Fibroblast of the aortic adventitia (primary cell): Measurements from ENCODE around the gene AGO3. TPM values are rescaled to one million over a fixed set of nuclear protein-coding genes. Genes with fewer than 3 reads are reported as not detected.
"Not testable (repeated sequence)": the region's sequence is repeated elsewhere in the genome, so short reads cannot be mapped to it uniquely, and the experiment has no call there.

Experiments used
- DNase-seq: peaks from one replicate; pipeline ENCODE4 v3.0.0-alpha.2; 2010; ENCODE audit warnings: low read depth
- H3K4me3 ChIP-seq: 2 replicates; pipeline ENCODE4 v1.5.1; 2011; ENCODE audit warnings: low read depth, mild to moderate bottlenecking, control low read depth, low read length, moderate library complexity
- CTCF ChIP-seq: IDR thresholded peaks from 2 replicates; pipeline ENCODE4 v1.5.1; 2011; ENCODE audit warnings: mild to moderate bottlenecking, low read length, control low read depth, inconsistent platforms; ENCODE audit not compliant: insufficient read depth
- total RNA-seq: library from RNA; depleted of rRNA; stranded (reverse); fragments of >200 nt; gene quantifications from 2 replicates; pipeline ENCODE4 v1.2.3, GENCODE V29; 2012; ENCODE audit warnings: low replicate concordance

Gene AGO3
- total RNA-seq, 1 donor = 17.5 TPM

GRCh38 chr1:36006941-36007500, 76.1 kb downstream of the AGO3 start:
- TF ChIP-seq CTCF = no peak
- no peak for DNase-seq

DNA sequence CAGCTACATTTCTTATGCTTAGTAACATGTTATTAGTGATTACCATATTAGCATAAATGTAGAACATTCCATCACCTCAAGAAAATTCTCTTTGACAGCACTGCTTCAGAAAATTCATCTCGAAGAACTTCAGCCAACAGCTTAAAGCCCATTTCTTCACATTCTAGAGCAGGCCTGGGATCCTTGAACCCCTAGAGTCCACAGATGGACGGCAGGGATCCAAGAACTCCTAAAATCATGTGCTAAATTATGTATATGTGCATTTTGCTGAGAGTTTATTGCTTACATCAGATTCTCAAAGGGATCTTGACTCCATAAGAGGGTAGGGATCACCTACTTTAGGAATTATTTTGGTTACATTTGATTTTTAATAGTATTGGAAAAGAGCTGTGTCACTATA, 76.8 kb downstream of the AGO3 start:
- H3K4me3 ChIP-seq = no peak overlapping the region
- DNase-seq = no peak
- no peak for TF ChIP-seq CTCF

More at GRCh38 chr1:36006941-36007500, 76.1 kb downstream of the AGO3 start:
- no peak overlapping the region for H3K4me3 ChIP-seq

DNA sequence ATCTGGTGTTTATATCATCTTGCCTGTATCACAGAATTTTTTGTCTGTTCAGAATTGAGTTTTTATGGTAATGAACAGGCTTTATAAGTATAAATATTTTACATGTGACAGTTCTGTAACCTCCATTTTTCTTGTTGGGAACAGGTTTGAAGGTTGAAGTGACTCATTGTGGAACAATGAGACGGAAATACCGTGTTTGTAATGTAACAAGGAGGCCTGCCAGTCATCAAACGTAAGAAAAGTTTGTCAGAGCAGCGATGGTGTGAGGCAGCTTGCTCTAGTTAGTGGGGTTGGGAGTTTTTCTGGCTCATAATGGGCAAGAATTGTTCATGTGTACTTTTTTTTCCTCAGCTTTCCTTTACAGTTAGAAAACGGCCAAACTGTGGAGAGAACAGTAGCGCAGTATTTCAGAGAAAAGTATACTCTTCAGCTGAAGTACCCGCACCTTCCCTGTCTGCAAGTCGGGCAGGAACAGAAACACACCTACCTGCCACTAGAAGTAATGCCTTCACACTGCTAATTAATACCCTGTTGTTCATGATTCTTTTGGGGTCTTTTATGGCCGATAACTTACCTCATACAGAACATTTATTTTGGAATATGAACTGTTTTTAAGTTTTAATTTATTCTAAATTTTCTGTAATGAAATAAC, 77.8 kb downstream of the AGO3 start:
- DNase-seq = peak; percentile 70
- no peak for TF ChIP-seq CTCF

GRCh38 chr1:36014722-36015220, 83.9 kb downstream of the AGO3 start:
- DNase-seq = peak; percentile 26
- no peak overlapping the region for H3K4me3 ChIP-seq
- no peak for TF ChIP-seq CTCF

More for the DNA sequence above, 77.8 kb downstream of the AGO3 start:
- no peak overlapping the region for H3K4me3 ChIP-seq

DNA sequence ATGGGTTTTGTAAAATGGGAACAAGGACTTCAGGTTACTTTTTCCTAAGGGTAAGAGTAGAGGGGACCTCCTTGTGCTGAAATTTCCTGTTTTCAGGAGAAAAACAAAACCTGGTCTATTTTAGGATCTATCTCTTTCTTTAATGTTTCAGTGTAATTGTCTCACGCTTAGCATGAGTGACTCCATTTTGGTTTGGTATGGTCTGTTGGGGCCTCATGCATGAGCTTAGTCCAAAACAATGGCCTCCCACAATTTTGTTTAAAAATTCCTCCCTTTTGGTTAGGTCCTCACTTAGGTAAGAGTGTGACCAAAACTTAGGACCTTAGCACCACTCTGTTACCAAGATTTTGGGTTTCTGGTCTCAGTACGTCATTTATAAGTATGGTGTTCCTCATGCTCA, 85.8 kb downstream of the AGO3 start:
- no peak for TF ChIP-seq CTCF
- H3K4me3 ChIP-seq = no peak overlapping the region
- no peak for DNase-seq

GRCh38 chr1:36023098-36023769, 92.3 kb downstream of the AGO3 start:
- H3K4me3 ChIP-seq = no peak overlapping the region
- no peak for TF ChIP-seq CTCF
- DNase-seq = no peak

- not testable (repeated sequence) for H3K4me3 ChIP-seq, DNase-seq
Observed at GRCh38 chr1:36024024-36024423, 93.1 kb downstream of the AGO3 start.
